Neural cell (in vitro differentiated cells): ENCODE measurements around the gene VWF.

Experiments
- CTCF ChIP-seq: fragments of 450-650 bp; IDR thresholded peaks from 2 replicates; pipeline ENCODE4 v1.5.1; 2014; ENCODE audit warnings: antibody characterized with exemption, mild to moderate bottlenecking, moderate library complexity; ENCODE audit not compliant: poor library complexity, severe bottlenecking
- EP300 ChIP-seq: fragments of 450-650 bp; conservative IDR thresholded peaks from 2 replicates; pipeline ENCODE4 v1.6.1; 2014; ENCODE audit warnings: antibody characterized with exemption, mild to moderate bottlenecking, moderate library complexity; ENCODE audit not compliant: poor library complexity, severe bottlenecking
- EZH2 ChIP-seq: fragments of 200-600, 300-800 bp; shearing (Covaris generic), sonication (generic); IDR thresholded peaks from 2 replicates; pipeline ENCODE4 v1.6.1; 2014; ENCODE audit warnings: antibody characterized with exemption, low read length, borderline replicate concordance, mild to moderate bottlenecking; ENCODE audit not compliant: insufficient read depth, poor library complexity, severe bottlenecking
- POLR2AphosphoS5 ChIP-seq: IDR thresholded peaks from 2 replicates; pipeline ENCODE4 v1.6.1; 2012
- REST ChIP-seq: IDR thresholded peaks from 2 replicates; pipeline ENCODE4 v1.6.1; 2012; ENCODE audit warnings: borderline replicate concordance
- TAF1 ChIP-seq: IDR thresholded peaks from 2 replicates; pipeline ENCODE4 v1.6.1; 2012; ENCODE audit warnings: low read depth

- TF ChIP-seq TAF1 (no peak), CTCF (no peak), POLR2AphosphoS5 (no peak), REST (no peak), EP300 (no peak), EZH2 (no peak)
Measured at GRCh38 chr12:6133642-6134041, 9.2 kb upstream of the VWF start.
